Type B pancreatic cell (in vitro differentiated cells): Measurements from ENCODE around the gene MTG1. TPM values are rescaled to one million over a fixed set of nuclear protein-coding genes. Genes with fewer than 3 reads are reported as not detected.

ENCODE experiments used
- DNase-seq: peaks from one replicate; pipeline ENCODE4 v3.0.0; 2021; ENCODE audit warnings: mixed read lengths; ENCODE audit not compliant: unreplicated experiment; ENCODE audit errors: extremely low spot score
- H3K27ac Mint-ChIP-seq: 2 replicates; pipeline ENCODE4 v1.8.0; 2021; ENCODE audit warnings: mild to moderate bottlenecking, mixed read lengths
- H3K27me3 Mint-ChIP-seq: 2 replicates; pipeline ENCODE4 v1.8.0; 2021; ENCODE audit warnings: mixed read lengths
- H3K36me3 Mint-ChIP-seq: 2 replicates; pipeline ENCODE4 v1.8.0; 2021; ENCODE audit warnings: mixed read lengths
- H3K4me1 Mint-ChIP-seq: one replicate; pipeline ENCODE4 v1.8.0; 2021; ENCODE audit warnings: mixed read lengths; ENCODE audit not compliant: unreplicated experiment
- H3K4me3 Mint-ChIP-seq: 2 replicates; pipeline ENCODE4 v1.8.0; 2021; ENCODE audit warnings: mild to moderate bottlenecking, mixed read lengths
- H3K9me3 Mint-ChIP-seq: 2 replicates; pipeline ENCODE4 v1.8.0; 2021; ENCODE audit warnings: mixed read lengths
- total RNA-seq: library from RNA; stranded (reverse); gene quantifications from 2 replicates; pipeline ENCODE4 v1.2.1, GENCODE V29; 2021; ENCODE audit warnings: low replicate concordance
- TF ChIP-seq, protein P1 (sequence below): fragments of 200-600 bp; sonication (generic); conservative IDR thresholded peaks from 2 replicates; pipeline ENCODE4 v1.5.0; 2021; ENCODE audit warnings: antibody characterized with exemption, mild to moderate bottlenecking

MTG1 gene
- total RNA-seq, 1 donor from 2014 or later = 89.6 TPM

DNA sequence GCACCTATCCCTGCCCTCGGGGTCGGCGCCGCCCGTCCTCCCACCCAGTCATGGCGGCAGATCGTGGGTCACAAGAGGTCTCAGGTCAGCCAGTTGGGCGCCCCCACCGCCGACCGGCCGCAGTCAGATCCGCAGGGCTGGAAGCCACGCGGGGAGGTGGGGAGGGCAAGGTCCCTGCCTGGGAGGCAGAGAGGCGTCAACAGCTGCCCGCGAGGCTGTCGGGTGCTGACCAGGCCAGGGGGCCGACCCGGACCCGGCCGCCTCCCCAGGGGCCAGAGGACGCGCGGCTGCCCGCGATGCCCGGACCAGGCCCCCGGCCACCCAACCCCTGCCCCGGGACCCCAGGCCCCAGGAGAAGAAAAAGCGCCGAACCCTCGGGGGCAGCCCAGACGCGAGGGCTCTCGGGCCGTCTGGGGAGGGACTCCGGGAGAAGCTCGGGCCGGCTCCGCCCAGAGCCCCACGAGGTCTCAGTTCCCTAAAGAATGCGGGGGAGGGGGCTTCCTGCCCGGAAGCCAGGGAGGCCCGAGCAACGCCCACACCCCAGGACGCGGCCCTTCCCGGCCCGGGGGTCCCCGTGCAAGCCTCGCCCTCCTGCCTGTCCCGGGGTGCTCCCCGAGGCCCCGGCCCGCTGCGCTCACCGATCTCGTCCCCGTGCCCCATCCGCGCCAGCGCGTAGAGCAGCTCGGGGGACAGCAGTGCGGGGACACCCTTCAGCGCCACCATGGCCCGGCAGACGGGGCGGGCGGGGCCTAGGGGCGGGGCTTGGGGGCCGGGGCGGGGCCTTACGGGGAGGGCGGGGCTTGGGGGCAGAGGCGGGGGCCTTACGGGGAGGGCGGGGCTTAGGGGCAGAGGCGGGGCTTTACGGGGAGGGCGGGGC, 36.4 kb upstream of the MTG1 start, which contains the start of gene FUOM:
FUOM (minus strand) TSS at position 735 of the 877 bp plus-strand sequence; CDS start at position 723, 12 bp downstream.
- Mint-ChIP-seq H3K4me3 (peak within 1 kb of the TSS; percentile 82), H3K27me3 (no peaks in the 10 kb centered on the region), H3K27ac (no peak within 1 kb of the TSS), H3K4me1 (peaks cover 10% of the 10 kb centered on the region), H3K36me3 (peaks cover 10% of the 10 kb centered on the region), H3K9me3 (no peaks in the 10 kb centered on the region)
- no peak for DNase-seq
- TF ChIP-seq, protein P1, sequence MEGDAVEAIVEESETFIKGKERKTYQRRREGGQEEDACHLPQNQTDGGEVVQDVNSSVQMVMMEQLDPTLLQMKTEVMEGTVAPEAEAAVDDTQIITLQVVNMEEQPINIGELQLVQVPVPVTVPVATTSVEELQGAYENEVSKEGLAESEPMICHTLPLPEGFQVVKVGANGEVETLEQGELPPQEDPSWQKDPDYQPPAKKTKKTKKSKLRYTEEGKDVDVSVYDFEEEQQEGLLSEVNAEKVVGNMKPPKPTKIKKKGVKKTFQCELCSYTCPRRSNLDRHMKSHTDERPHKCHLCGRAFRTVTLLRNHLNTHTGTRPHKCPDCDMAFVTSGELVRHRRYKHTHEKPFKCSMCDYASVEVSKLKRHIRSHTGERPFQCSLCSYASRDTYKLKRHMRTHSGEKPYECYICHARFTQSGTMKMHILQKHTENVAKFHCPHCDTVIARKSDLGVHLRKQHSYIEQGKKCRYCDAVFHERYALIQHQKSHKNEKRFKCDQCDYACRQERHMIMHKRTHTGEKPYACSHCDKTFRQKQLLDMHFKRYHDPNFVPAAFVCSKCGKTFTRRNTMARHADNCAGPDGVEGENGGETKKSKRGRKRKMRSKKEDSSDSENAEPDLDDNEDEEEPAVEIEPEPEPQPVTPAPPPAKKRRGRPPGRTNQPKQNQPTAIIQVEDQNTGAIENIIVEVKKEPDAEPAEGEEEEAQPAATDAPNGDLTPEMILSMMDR = no peak

DNA sequence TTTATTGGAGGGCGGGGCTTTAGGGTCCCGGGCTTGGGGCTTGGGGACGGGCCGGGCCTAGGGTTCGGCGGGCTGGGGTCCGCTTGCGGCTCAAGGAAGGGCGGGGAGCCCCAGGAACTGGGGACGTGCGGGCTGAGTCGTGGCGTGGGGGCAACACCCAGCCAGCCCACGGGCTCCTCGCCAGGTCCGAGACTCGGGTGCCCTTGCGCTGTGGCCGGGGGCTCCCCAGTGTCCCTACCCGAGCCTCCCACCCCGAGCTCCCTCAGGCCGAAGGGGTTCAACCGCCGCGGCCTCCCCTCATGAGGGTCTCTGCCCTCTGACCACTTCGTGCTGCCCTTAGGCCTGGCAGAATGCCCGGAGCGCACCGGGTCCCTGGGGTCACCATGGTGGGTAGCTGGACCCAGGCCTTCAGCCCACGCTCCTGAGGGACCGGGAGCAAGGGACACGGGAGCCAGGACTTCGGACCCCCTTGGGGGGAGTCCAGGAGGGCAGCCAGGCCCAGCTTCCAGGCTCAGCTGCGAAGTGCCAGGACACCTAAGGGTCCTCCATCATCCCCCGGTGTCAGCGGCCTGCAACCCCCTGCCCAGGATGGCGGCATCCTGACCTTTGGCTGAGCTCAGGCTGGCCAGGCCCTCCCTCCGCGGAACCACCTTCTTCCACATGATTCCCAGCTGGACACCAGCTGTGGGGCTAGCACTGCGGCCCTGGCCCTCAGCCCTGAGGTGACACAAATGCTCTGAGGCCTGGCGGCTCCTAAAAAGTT, 35.6 kb upstream of the MTG1 start:
- Mint-ChIP-seq H3K4me3 (peak overlapping the region; percentile 45), H3K9me3 (no peaks in the 10 kb centered on the region), H3K27me3 (no peaks in the 10 kb centered on the region), H3K27ac (no peak overlapping the region), H3K36me3 (peaks cover 10% of the 10 kb centered on the region), H3K4me1 (peaks cover 10% of the 10 kb centered on the region)
- DNase-seq = no peak
- TF ChIP-seq, protein P1 = no peak

DNA sequence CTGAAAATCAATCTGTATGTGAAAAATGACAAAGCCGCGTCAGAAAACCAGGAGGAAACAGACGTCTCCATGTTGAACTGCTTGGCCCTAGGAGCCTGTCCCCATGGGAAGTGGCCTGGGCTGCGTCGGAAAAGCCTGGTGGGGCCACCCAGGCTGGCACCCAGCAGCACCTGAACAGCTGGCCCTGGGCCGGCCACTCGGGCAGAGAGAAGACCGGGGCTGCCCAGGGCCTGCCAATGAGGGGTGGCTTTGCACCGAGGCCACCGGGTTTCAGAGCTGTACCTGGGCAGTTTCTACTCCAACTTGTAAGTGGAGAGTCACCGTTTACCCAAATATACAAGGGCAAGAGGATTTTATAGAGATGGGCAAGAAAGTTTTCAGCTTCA, 35.0 kb upstream of the MTG1 start:
- H3K9me3 Mint-ChIP-seq = no peaks in the 10 kb centered on the region
- H3K4me1 Mint-ChIP-seq = peaks cover 10% of the 10 kb centered on the region
- TF ChIP-seq, protein P1 = no peak
- H3K27ac Mint-ChIP-seq = no peak overlapping the region
- H3K36me3 Mint-ChIP-seq = peaks cover 10% of the 10 kb centered on the region
- no peaks in the 10 kb centered on the region for H3K27me3 Mint-ChIP-seq
- peak overlapping the region; percentile 45 for H3K4me3 Mint-ChIP-seq
- DNase-seq = no peak

DNA sequence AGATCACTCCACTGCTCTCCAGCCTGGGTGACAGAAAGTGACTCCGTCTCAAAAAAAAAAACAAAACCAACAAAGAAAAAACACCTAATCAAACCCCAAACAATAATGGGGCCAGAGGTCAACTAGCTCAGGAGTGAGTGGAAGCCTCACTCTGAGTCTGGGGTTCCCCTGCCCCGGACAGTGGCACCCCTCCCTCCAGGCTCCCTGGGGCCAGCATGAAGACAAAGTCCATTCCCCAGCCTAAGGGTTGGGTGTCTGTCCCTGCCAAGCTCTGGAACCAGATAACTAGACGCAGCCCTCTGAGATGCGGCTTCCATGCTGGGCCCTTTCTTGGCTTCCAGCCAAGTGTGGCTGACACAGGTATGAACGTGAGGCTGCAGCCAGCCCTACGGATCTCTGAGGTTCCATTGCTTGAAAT, 34.4 kb upstream of the MTG1 start:
- Mint-ChIP-seq H3K27ac (peak overlapping the region; percentile 72), H3K4me3 (peak overlapping the region; percentile 21), H3K36me3 (peaks cover 13% of the 10 kb centered on the region), H3K4me1 (peaks cover 13% of the 10 kb centered on the region), H3K9me3 (no peaks in the 10 kb centered on the region), H3K27me3 (no peaks in the 10 kb centered on the region)
- TF ChIP-seq, protein P1 = no peak
- no peak for DNase-seq

DNA sequence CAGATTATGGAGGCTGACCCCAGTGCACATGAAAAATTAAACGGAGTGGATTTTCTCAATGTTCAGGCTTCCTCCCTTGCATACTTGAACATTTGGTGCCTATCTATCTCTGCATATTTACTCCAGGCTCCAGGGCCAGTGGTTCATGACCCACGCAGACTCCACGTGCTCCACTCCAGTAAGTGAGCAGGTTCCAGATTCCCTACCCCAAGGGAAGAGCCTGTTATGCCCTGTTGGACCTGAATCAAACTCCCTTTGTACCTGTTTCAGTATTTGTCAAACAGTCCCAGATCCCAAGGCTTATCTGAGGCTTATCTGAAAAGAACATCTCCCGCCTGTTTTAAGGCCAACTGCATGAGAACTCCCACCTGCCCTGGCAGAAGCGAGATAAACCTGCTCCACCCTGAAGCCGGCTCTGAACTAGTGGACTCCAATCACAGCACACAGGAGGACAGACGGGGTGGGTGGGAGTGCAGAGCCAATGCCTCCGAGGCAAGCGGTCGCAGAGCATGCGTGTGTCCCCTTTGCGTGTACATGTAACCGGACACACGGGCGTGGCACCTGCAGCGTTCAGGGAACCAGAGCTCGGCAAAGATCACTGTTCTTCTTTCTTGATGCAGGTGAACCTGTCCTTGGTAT, 33.9 kb upstream of the MTG1 start:
- peak overlapping the region; percentile 21 for H3K4me3 Mint-ChIP-seq
- TF ChIP-seq, protein P1 = no peak

More for the DNA sequence above, 33.9 kb upstream of the MTG1 start:
- Mint-ChIP-seq H3K9me3 (no peaks in the 10 kb centered on the region), H3K4me1 (peaks cover 16% of the 10 kb centered on the region), H3K27ac (peak overlapping the region; percentile 72), H3K36me3 (peaks cover 16% of the 10 kb centered on the region), H3K27me3 (no peaks in the 10 kb centered on the region)
- no peak for DNase-seq
